KMS-11 (cell line): Measurements from ENCODE around the gene MCUB.

ENCODE experiments used
- H2AFZ ChIP-seq: fragments of 200-600 bp; sonication (generic); 2 replicates; pipeline ENCODE4 v1.6.1; 2016; ENCODE audit warnings: antibody characterized with exemption, mixed run types, low read depth
- H3K27ac ChIP-seq: fragments of 200-600 bp; sonication (generic); 2 replicates; pipeline ENCODE4 v1.6.1; 2016; ENCODE audit warnings: mild to moderate bottlenecking, mixed run types
- H3K27me3 ChIP-seq: fragments of 200-600 bp; sonication (generic); 2 replicates; pipeline ENCODE4 v1.6.1; 2017; ENCODE audit warnings: mild to moderate bottlenecking, low read depth, mixed run types, moderate library complexity; ENCODE audit not compliant: insufficient read depth
- H3K36me3 ChIP-seq: fragments of 200-600 bp; sonication (generic); 2 replicates; pipeline ENCODE4 v1.6.1; 2017; ENCODE audit warnings: mild to moderate bottlenecking, mixed run types; ENCODE audit not compliant: insufficient read depth
- H3K4me1 ChIP-seq: fragments of 200-600 bp; sonication (generic); 2 replicates; pipeline ENCODE4 v1.6.1; 2016; ENCODE audit warnings: mild to moderate bottlenecking, low read depth, mixed run types; ENCODE audit not compliant: poor library complexity, severe bottlenecking
- H3K4me2 ChIP-seq: fragments of 200-600 bp; sonication (generic); 2 replicates; pipeline ENCODE4 v1.7.0; 2016; ENCODE audit warnings: mild to moderate bottlenecking, mixed run types
- H3K4me3 ChIP-seq: fragments of 200-600 bp; sonication (generic); IDR thresholded peaks from 2 replicates; pipeline ENCODE4 v1.6.1; 2017; ENCODE audit warnings: low read depth, low read length, mixed read lengths; ENCODE audit not compliant: insufficient read depth
- H3K79me2 ChIP-seq: fragments of 200-600 bp; sonication (generic); 2 replicates; pipeline ENCODE4 v1.6.1; 2016; ENCODE audit warnings: low read depth, mixed run types; ENCODE audit not compliant: insufficient read depth
- H3K9ac ChIP-seq: fragments of 200-600 bp; sonication (generic); 2 replicates; pipeline ENCODE4 v1.6.1; 2016; ENCODE audit warnings: mild to moderate bottlenecking, mixed run types
- H4K20me1 ChIP-seq: fragments of 200-600 bp; sonication (generic); 2 replicates; pipeline ENCODE4 v1.6.1; 2016; ENCODE audit warnings: mild to moderate bottlenecking, mixed run types; ENCODE audit not compliant: insufficient read depth
- TF ChIP-seq, protein P1 (sequence below): fragments of 200-600 bp; sonication (generic); conservative IDR thresholded peaks from 2 replicates; pipeline ENCODE4 v1.6.1; 2017; ENCODE audit warnings: low read depth, mild to moderate bottlenecking, antibody characterized with exemption, low read length, moderate library complexity, mixed read lengths

Gene MCUB

DNA sequence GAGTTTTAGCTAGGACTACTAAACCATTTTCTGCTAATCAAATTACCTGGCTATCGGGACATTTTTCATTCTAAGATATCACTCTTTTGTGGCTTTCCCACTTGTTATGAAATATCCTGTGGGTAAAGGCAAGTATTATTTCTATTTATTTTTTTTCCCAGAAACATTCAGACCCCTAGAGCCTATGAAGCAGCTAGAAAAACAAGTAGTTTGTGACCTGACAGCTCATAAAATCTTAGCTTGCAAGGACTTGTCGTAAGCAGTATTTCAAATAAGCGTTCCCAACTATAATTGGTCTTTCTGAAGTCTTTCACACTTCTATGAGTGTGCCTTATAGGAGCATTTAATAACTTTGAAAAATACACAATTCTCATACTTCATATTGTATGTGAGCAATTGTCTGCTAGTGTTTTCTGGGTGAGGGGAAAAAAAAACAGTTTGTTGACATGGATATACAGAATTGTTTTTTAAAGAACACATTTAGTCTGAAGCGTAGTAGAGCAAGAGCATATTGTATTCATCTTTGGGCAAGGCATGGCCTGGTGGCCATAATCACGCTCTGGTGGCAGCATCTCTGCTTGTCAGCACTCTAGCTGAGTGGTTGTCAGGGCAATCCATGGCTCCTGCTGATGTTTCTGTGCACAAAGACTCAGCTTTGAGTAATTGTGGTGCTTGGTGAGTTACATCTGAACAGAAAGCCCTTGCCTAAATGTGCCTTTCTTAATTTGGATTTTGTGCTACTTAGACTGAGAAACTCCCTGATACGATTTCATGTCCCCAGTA is 2.6 kb downstream of the MCUB start:
- Histone ChIP-seq H4K20me1 (peaks cover 4% of the 10 kb centered on the region; the same call in 1 of the 2 replicates), H3K36me3 (no peaks in the 10 kb centered on the region), H3K4me2 (no peak overlapping the region), H3K9ac (no peak overlapping the region), H2AFZ (no peak overlapping the region), H3K4me1 (peaks cover 19% of the 10 kb centered on the region), H3K27ac (no peak overlapping the region), H3K79me2 (peaks cover 29% of the 10 kb centered on the region), H3K4me3 (no peak overlapping the region), H3K27me3 (no peaks in the 10 kb centered on the region)
- TF ChIP-seq, protein P1, sequence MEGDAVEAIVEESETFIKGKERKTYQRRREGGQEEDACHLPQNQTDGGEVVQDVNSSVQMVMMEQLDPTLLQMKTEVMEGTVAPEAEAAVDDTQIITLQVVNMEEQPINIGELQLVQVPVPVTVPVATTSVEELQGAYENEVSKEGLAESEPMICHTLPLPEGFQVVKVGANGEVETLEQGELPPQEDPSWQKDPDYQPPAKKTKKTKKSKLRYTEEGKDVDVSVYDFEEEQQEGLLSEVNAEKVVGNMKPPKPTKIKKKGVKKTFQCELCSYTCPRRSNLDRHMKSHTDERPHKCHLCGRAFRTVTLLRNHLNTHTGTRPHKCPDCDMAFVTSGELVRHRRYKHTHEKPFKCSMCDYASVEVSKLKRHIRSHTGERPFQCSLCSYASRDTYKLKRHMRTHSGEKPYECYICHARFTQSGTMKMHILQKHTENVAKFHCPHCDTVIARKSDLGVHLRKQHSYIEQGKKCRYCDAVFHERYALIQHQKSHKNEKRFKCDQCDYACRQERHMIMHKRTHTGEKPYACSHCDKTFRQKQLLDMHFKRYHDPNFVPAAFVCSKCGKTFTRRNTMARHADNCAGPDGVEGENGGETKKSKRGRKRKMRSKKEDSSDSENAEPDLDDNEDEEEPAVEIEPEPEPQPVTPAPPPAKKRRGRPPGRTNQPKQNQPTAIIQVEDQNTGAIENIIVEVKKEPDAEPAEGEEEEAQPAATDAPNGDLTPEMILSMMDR = no peak

DNA sequence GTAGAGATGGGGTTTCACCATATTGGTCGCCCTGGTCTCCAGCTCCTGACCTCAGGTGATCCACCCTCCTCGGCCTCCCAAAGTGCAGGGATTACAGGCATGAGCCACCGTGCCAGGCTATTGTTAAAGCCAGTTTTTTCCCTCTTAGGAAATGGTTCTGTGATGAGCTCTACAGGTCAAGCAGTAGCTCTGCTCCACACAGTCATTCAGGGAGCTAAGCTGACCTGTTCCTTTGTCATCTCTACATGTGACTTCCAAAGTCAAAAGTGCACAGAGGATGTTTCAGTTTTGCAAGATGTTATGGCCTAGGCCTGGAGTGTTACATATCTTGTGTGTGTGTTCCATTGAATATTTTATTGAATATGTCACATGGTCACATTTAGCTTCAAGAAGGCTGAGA is 11.4 kb downstream of the MCUB start:
- H3K27me3 ChIP-seq = no peaks in the 10 kb centered on the region
- H3K4me2 ChIP-seq = no peak overlapping the region
- H3K4me1 ChIP-seq = no peaks in the 10 kb centered on the region
- H3K36me3 ChIP-seq = no peaks in the 10 kb centered on the region
- H3K4me3 ChIP-seq = no peak overlapping the region
- no peak overlapping the region for H3K27ac ChIP-seq
- H2AFZ ChIP-seq = no peak overlapping the region
- H3K9ac ChIP-seq = no peak overlapping the region
- H4K20me1 ChIP-seq = no peaks in the 10 kb centered on the region
- H3K79me2 ChIP-seq = no peaks in the 10 kb centered on the region; the same call in 1 of the 2 replicates
- TF ChIP-seq, protein P1 = no peak

DNA sequence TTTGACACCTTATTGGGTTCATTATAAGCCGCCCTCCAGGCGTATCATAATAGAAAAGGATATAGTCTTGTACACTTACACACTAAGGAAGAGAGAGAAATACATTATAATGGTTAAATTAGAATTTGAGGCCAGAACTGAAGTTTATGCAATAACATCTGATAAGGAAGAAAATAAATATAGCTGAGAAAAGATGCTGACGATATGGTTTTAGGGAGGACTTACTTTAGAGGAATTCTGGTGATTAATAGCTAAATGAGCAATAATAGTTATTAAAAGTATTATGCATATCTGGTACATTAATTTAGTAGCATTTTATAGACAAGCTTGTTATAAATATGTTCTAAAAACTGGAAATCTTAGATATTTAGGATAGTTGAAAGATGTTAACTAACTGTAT is 12.1 kb downstream of the MCUB start:
- no peaks in the 10 kb centered on the region; the same call in 1 of the 2 replicates for H3K79me2 ChIP-seq
- no peaks in the 10 kb centered on the region for H4K20me1 ChIP-seq
- no peaks in the 10 kb centered on the region for H3K36me3 ChIP-seq

DNA sequence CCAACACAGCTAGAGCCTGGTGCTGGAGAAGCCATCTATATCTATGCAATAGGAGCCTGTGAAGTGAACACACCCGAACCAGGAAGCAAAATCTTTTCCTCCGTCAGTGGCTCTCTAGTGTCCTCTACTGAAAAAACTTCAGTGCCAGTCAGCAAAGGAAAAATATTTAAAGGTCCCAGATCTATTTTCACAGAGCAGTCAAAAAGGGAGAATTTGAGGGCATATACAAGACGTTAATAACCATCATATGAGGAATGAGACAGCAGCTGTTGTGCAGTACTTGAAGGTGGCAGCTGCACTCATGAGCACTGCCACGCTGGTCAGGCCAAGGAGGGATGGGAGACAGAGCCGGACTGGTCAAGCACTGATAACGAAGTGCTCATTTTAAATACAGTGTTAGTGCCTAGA is 14.4 kb downstream of the MCUB start:
- no peak overlapping the region for H3K4me3 ChIP-seq
- H3K4me1 ChIP-seq = peaks cover 6% of the 10 kb centered on the region
- H3K27me3 ChIP-seq = no peaks in the 10 kb centered on the region
- no peaks in the 10 kb centered on the region for H4K20me1 ChIP-seq
- no peak overlapping the region for H3K4me2 ChIP-seq
- no peaks in the 10 kb centered on the region; the same call in 1 of the 2 replicates for H3K79me2 ChIP-seq
- no peaks in the 10 kb centered on the region for H3K36me3 ChIP-seq
- TF ChIP-seq, protein P1 = no peak
- H3K9ac ChIP-seq = no peak overlapping the region
- H2AFZ ChIP-seq = no peak overlapping the region
- H3K27ac ChIP-seq = no peak overlapping the region

More for the DNA sequence above, 12.1 kb downstream of the MCUB start:
- Histone ChIP-seq H3K27ac (no peak overlapping the region), H2AFZ (no peak overlapping the region), H3K9ac (no peak overlapping the region), H3K4me3 (no peak overlapping the region), H3K27me3 (no peaks in the 10 kb centered on the region), H3K4me1 (no peaks in the 10 kb centered on the region), H3K4me2 (no peak overlapping the region)
- TF ChIP-seq, protein P1 = no peak
